Kidney epithelial cell (primary cell): ENCODE measurements around the gene ELOB. TPM values are rescaled to one million over a fixed set of nuclear protein-coding genes. Genes with fewer than 3 reads are reported as not detected.

Experiments used
- DNase-seq: peaks from one replicate; pipeline ENCODE4 v3.0.0-alpha.2; 2010; ENCODE audit warnings: low read depth
- H3K27me3 ChIP-seq: 2 replicates; pipeline ENCODE4 v1.6.0; 2011; ENCODE audit warnings: low read length; ENCODE audit not compliant: control insufficient read depth, insufficient read depth
- H3K36me3 ChIP-seq: 2 replicates; pipeline ENCODE4 v1.5.1; 2011; ENCODE audit warnings: low read length; ENCODE audit not compliant: control insufficient read depth, insufficient read depth
- H3K4me3 ChIP-seq: 2 replicates; pipeline ENCODE4 v1.5.1; 2011; ENCODE audit warnings: low read depth, mild to moderate bottlenecking, control low read depth, low read length
- total RNA-seq: library from RNA; depleted of rRNA; stranded (reverse); fragments of >200 nt; gene quantifications from 2 replicates; pipeline ENCODE4 v1.2.3, GENCODE V29; 2015
- TF ChIP-seq, protein P1 (sequence below): IDR thresholded peaks from 2 replicates; pipeline ENCODE4 v1.5.1; 2011; ENCODE audit warnings: mild to moderate bottlenecking, moderate library complexity, low read length, control low read depth, inconsistent platforms; ENCODE audit not compliant: insufficient read depth, poor library complexity, severe bottlenecking

Gene ELOB
- total RNA-seq, 1 donor from 2014 or later, result 714 TPM

DNA sequence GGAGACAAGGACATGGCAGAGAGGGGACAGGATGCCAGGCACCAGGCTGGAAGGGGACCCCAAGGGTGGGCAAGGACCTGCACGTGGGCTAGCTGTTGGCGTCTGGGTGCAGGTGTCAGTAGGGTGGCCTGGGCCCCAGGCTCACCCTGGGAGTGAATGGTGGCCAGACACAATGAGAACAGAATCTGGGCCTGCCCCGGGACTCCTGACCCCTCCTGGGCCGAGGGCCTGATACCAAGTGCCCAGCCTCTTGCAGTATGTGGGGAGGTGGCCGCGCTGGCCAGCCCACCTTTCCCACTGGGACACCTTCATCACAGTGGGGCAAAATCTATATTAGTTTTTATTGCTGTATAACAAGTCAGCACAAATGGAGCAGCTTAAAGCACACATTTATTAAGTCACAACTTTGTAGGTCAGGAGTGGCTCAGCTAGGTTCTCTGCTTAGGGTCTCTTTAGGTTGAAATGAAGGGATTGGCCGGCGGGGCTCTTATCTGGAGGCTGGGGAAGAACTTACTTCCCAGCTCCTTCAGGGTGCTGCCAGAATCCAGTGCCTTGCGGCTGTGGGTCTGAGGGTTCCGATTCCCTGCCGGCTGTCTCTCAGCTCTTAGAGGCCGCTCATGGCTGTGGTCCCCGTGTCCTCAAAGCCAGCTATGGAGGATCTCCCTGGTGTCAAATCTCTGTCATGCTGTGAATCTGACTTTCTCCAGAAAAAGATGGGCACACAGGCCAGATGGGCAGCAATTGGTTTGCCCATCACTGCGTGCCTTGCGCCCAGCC lies 6.7 kb upstream of the ELOB start:
- Histone ChIP-seq H3K4me3 (no peak overlapping the region), H3K27me3 (peaks cover 27% of the 10 kb centered on the region), H3K36me3 (no peaks in the 10 kb centered on the region)
- TF ChIP-seq, protein P1, sequence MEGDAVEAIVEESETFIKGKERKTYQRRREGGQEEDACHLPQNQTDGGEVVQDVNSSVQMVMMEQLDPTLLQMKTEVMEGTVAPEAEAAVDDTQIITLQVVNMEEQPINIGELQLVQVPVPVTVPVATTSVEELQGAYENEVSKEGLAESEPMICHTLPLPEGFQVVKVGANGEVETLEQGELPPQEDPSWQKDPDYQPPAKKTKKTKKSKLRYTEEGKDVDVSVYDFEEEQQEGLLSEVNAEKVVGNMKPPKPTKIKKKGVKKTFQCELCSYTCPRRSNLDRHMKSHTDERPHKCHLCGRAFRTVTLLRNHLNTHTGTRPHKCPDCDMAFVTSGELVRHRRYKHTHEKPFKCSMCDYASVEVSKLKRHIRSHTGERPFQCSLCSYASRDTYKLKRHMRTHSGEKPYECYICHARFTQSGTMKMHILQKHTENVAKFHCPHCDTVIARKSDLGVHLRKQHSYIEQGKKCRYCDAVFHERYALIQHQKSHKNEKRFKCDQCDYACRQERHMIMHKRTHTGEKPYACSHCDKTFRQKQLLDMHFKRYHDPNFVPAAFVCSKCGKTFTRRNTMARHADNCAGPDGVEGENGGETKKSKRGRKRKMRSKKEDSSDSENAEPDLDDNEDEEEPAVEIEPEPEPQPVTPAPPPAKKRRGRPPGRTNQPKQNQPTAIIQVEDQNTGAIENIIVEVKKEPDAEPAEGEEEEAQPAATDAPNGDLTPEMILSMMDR, result no peak
- no peak for DNase-seq

DNA sequence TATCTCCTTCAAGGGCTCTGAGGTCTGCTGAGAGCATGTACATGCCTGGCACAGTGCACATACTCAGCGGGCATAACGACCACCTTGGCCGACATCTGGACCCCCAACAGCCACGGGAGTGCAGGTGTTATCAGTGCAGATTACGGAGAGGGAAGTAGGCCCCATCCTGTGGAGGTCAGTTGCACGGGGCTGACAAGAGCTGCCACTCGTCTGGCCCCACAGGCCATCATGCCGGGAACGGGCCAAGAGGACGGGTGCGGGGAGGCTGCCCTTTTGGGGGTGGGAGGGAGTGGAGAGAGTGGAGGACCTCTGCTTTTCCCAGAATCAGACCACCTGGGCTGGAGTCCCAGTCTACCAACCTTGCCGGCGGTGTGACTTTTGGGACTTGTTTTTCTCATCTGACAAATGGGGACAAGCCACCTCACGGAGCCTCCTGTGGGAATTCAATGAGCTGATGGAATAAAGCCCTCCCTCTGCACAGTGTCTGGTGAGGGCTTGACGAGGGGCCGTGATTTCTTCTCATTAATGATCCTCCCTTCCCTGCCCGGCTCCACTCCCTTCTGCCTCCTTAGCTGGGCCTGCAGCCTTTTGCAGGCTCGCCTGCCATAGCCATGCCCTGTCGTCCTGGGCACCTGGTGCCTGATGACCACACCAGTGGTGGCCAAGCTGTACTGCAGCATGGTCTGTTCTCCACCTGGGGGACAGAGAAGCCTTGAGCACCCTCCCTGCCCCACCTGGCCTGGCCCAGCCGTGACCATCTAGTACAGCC lies 5.7 kb upstream of the ELOB start:
- no peak for DNase-seq
- H3K4me3 ChIP-seq, result no peak overlapping the region
- H3K27me3 ChIP-seq, result peaks cover 23% of the 10 kb centered on the region
- H3K36me3 ChIP-seq, result no peaks in the 10 kb centered on the region
- TF ChIP-seq, protein P1, result no peak

DNA sequence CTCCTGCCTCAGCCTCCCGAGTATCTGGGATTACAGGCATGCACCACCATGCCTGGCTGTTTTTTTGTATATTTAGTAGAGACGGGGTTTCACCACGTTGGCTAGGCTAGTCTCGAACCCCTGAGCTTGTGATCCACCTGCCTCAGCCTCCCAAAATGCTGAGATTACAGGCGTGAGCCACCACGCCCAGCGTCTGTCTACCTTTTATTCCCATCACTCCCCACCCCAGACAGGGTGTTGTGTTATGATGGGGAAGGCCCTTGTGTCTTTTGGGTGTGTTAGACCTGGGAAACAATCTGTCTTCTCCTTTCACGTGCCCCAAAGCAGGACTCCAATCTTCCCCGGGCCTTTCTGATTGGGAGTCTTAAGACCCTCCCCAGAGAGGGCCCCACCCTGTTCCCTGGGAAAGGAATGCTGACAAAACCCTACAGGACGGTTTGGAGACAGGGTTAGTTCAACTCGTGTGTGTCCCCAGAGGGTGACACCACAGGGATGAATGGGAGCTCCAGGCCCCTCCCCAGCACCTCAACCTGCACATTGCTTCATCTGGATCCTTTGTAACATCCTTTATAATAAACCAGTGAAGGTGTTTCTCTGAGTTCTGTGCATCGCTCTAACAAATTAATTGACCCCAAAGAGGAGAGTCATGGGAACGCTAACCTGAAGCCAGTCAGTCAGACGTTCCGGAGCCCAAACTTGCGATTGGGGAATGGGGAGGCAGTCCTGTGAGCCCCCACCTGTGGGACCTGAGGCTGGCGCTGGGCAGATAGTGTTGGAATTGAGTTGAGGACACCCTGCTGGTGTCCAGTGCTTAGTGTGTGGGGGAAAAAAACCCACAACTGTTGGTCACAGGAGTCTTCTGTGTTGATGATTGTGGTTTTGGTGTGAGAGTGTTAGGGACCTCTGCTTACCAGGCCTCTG lies 3.2 kb upstream of the ELOB start:
- no peak overlapping the region for H3K4me3 ChIP-seq
- peaks cover 5% of the 10 kb centered on the region for H3K27me3 ChIP-seq
- TF ChIP-seq, protein P1, result no peak
- H3K36me3 ChIP-seq, result no peaks in the 10 kb centered on the region
- no peak for DNase-seq

DNA sequence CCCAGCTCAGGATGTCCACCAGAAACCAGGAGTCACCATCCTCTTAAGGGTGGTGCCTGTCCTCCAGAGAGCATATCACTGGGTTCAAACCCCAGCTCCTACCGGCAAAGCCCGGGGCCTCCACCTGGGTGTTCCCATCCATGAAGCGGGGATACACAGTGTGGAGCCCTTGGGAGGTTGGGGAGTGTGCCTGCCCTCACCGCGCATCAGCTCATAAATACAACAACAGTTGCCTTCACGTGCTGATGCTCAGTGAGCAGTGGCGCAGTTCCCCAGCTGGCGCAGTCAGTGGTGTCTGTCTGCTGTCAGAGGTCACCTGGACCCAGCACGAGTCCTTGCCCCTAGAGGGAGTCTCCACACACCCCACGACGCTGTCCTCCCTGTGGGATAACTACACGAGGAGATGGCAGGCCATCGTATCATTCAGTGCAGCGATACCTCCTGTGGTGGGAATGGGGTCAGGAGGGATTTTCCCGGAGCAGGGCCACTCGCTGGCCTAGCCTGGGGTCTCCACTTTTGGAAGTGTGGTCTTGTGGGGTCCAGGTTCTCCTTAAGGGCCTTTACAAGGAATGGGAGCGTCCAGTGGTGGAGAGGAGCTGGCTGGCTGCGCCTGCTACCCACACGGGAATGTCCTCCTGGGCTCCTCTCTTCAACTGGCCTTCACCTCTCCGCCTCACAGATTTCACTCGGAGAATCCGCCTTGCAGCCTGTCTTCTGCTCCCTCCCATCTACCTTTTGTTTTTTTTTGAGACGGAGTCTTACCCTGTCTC lies 2.3 kb upstream of the ELOB start:
- H3K36me3 ChIP-seq, result no peaks in the 10 kb centered on the region
- DNase-seq, result no peak
- no peaks in the 10 kb centered on the region for H3K27me3 ChIP-seq
- TF ChIP-seq, protein P1, result no peak
- no peak overlapping the region for H3K4me3 ChIP-seq

DNA sequence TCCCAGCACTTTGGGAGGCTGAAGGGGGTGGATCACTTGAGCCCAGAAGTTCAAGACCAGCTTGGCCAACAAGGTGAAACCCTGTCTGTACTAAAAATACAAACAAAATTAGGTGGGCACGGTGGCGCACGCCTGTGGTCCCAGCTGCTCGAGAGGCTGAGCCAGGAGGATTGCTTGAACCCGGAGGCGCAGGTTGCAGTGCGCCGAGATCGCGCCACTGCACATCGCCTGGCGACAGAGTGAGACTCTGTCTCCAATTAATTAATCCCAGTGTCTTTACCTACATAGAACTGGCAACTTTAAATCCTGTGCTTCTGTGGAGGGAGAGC lies 1.5 kb upstream of the ELOB start:
- TF ChIP-seq, protein P1, result no peak
- Histone ChIP-seq H3K27me3 (no peaks in the 10 kb centered on the region), H3K4me3 (no peak overlapping the region), H3K36me3 (no peaks in the 10 kb centered on the region)
- DNase-seq, result no peak
